ENCODE measurements around the gene CAB39L.

The CAB39L gene

DNA sequence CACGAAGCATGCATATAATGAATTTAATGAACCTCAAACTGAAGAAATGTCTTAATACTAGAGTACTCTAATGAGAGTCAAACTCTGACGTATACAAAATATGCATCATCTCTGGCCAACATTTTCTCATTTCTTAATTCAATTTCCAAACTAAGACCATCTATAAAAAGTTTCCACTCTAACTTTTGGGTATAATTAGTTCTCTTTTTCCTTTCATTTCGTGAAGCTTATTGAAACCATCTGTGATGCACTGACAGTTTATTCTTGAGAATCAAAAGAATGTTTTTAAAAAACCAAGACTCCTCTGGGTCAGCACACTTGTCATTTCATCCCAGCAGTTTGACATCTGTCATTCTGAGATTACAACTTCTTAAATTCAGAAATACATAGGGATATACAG lies 90.0 kb downstream of the CAB39L start:
- H4K20me1 ChIP-seq (ENCODE audit: low read depth, low read length) = no peaks in the 10 kb centered on the region
- no peak overlapping the region for H3K4me2 ChIP-seq (ENCODE audit: low read depth, low read length, poor library complexity, severe bottlenecking)
- H2AFZ ChIP-seq (ENCODE audit: low read depth, low read length, severe bottlenecking) = no peak overlapping the region
- H3K27me3 ChIP-seq (ENCODE audit: low read length) = no peaks in the 10 kb centered on the region
- H3F3A ChIP-seq (ENCODE audit: insufficient read depth) = no peaks in the 10 kb centered on the region
- H3K79me2 ChIP-seq (ENCODE audit: insufficient read depth, low read length) = no peaks in the 10 kb centered on the region
- H3K9me2 ChIP-seq (replicated peaks; ENCODE audit: insufficient read depth, low read length) = no peaks in the 10 kb centered on the region
- H3K36me3 ChIP-seq (ENCODE audit: low read length) = no peaks in the 10 kb centered on the region; the same call in 1 of the 2 replicates
- H3K9ac ChIP-seq (ENCODE audit: low read length) = no peak overlapping the region
- TF ChIP-seq EZH2phosphoT487 (conservative IDR thresholded peaks at IDR 0.05; ENCODE audit: low read length) (no peak), CTCF (IDR thresholded peaks at IDR 0.05; ENCODE audit: insufficient read depth, low read length, poor library complexity, severe bottlenecking) (no peak)
- no peak overlapping the region for H3K4me3 ChIP-seq (ENCODE audit: insufficient read depth, low read length, poor library complexity, severe bottlenecking)
- no peaks in the 10 kb centered on the region for H3K9me3 ChIP-seq (ENCODE audit: insufficient read depth, low read length)
- no peak overlapping the region for H3K27ac ChIP-seq (ENCODE audit: low read depth, low read length)

DNA sequence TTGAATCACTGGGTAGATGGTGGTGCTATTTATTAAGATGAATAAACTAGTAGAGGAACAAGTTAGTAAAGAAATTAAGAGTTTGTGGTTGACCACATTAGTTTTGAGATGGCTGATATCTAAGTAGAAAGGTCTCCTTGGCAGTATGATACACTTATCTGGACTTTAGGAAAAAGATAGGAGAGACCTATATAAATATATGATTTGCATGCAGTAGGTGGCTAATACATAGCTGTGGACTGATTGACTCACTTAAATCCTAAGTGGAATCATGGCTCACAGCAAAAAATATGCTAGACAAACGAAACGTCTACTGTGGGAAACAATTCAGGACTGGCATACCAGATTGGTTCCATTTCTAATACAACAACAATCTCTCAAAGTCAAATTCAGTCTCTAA lies 92.0 kb downstream of the CAB39L start:
- Histone ChIP-seq H3K9ac (ENCODE audit: low read length) (no peak overlapping the region), H3K79me2 (ENCODE audit: insufficient read depth, low read length) (no peaks in the 10 kb centered on the region), H3K36me3 (ENCODE audit: low read length) (no peaks in the 10 kb centered on the region; the same call in 1 of the 2 replicates), H2AFZ (ENCODE audit: low read depth, low read length, severe bottlenecking) (no peak overlapping the region), H4K20me1 (ENCODE audit: low read depth, low read length) (no peaks in the 10 kb centered on the region), H3K27me3 (ENCODE audit: low read length) (no peaks in the 10 kb centered on the region), H3F3A (ENCODE audit: insufficient read depth) (no peaks in the 10 kb centered on the region), H3K9me3 (ENCODE audit: insufficient read depth, low read length) (no peaks in the 10 kb centered on the region), H3K4me2 (ENCODE audit: low read depth, low read length, poor library complexity, severe bottlenecking) (no peak overlapping the region), H3K27ac (ENCODE audit: low read depth, low read length) (no peak overlapping the region), H3K4me3 (ENCODE audit: insufficient read depth, low read length, poor library complexity, severe bottlenecking) (no peak overlapping the region), H3K9me2 (replicated peaks; ENCODE audit: insufficient read depth, low read length) (no peaks in the 10 kb centered on the region)
- TF ChIP-seq EZH2phosphoT487 (conservative IDR thresholded peaks at IDR 0.05; ENCODE audit: low read length) (no peak), CTCF (IDR thresholded peaks at IDR 0.05; ENCODE audit: insufficient read depth, low read length, poor library complexity, severe bottlenecking) (no peak)

GRCh38 chr13:49348751-49349150 lies 95.1 kb downstream of the CAB39L start:
- Histone ChIP-seq H3K36me3 (ENCODE audit: low read length) (no peaks in the 10 kb centered on the region), H3K9me2 (replicated peaks; ENCODE audit: insufficient read depth, low read length) (no peaks in the 10 kb centered on the region), H3F3A (ENCODE audit: insufficient read depth) (no peaks in the 10 kb centered on the region), H2AFZ (ENCODE audit: low read depth, low read length, severe bottlenecking) (no peak overlapping the region), H3K4me2 (ENCODE audit: low read depth, low read length, poor library complexity, severe bottlenecking) (no peak overlapping the region), H3K79me2 (ENCODE audit: insufficient read depth, low read length) (no peaks in the 10 kb centered on the region), H4K20me1 (ENCODE audit: low read depth, low read length) (no peaks in the 10 kb centered on the region), H3K27ac (ENCODE audit: low read depth, low read length) (no peak overlapping the region), H3K27me3 (ENCODE audit: low read length) (no peaks in the 10 kb centered on the region), H3K9ac (ENCODE audit: low read length) (no peak overlapping the region), H3K4me3 (ENCODE audit: insufficient read depth, low read length, poor library complexity, severe bottlenecking) (no peak overlapping the region), H3K9me3 (ENCODE audit: insufficient read depth, low read length) (no peaks in the 10 kb centered on the region)
- TF ChIP-seq CTCF (IDR thresholded peaks at IDR 0.05; ENCODE audit: insufficient read depth, low read length, poor library complexity, severe bottlenecking) (no peak), EZH2phosphoT487 (conservative IDR thresholded peaks at IDR 0.05; ENCODE audit: low read length) (no peak)
